Esophagus muscularis mucosa (tissue), 4 donors: ENCODE data around the gene PGP. TPM values are rescaled to one million over a fixed set of nuclear protein-coding genes. Genes with fewer than 3 reads are reported as not detected.

Experiments
- DNase-seq: peaks from one replicate; pipeline ENCODE4 v3.0.0-alpha.2; 2017; ENCODE audit errors: extremely low spot score
- H3K27ac ChIP-seq, 4 donors: fragments of 200-600 bp; sonication (generic); replicated peaks in 1 of 4; 1 replicate in 3 of 4; 2 replicates in 1 of 4; pipeline ENCODE4 v1.5.1; 2016 to 2019; ENCODE audit warnings: mild to moderate bottlenecking in 1 of 4
- H3K27me3 ChIP-seq, 4 donors: fragments of 200-600 bp; sonication (generic); one replicate each; pipeline versions ENCODE4 v1.5.1 to v1.6.0; 2016 to 2019
- H3K36me3 ChIP-seq, 4 donors: fragments of 200-600 bp; sonication (generic); one replicate each; pipeline ENCODE4 v1.5.1; 2016 to 2019
- H3K4me1 ChIP-seq, 4 donors: fragments of 200-600 bp; sonication (generic); one replicate each; pipeline ENCODE4 v1.5.1; 2016 to 2019
- H3K4me3 ChIP-seq, 4 donors: fragments of 200-600 bp; sonication (generic); 1 replicate in 2 of 4; 2 replicates in 2 of 4; pipeline ENCODE4 v1.5.1; 2016 to 2019; ENCODE audit warnings: mild to moderate bottlenecking in 4 of 4, moderate library complexity in 1 of 4
- H3K9me3 ChIP-seq, 4 donors: fragments of 200-600 bp; sonication (generic); 1 replicate in 3 of 4; 2 replicates in 1 of 4; pipeline ENCODE4 v1.5.1; 2016 to 2019
- EP300 ChIP-seq: sonication (generic); formaldehyde crosslinking; IDR thresholded peaks from one replicate; pipeline ENCODE4 v1.6.1; 2017; ENCODE audit warnings: antibody characterized with exemption
- POLR2A ChIP-seq: fragments of 450-650 bp; IDR thresholded peaks from one replicate; pipeline ENCODE4 v1.6.1; 2017; ENCODE audit warnings: antibody characterized with exemption, moderate library complexity, mild to moderate bottlenecking, low read depth
- POLR2AphosphoS5 ChIP-seq, 2 donors: sonication (generic); formaldehyde crosslinking; IDR thresholded peaks; one replicate each; pipeline ENCODE4 v1.6.1; 2017; ENCODE audit warnings: antibody characterized with exemption in 2 of 2
- WGBS: methylation state at CpG from one replicate; pipeline ENCODE4 v1.1.5; 2018; 5-methylcytosine and 5-hydroxymethylcytosine counted together
- intact Hi-C: fragments of 100-400 bp; cut with DNase I; formaldehyde crosslinking; loops from one replicate; pipeline ENCODE4 v1.15.1; 2023
- total RNA-seq, 4 donors: library from RNA; depleted of rRNA; stranded (reverse); fragments of >200 nt; gene quantifications; one replicate each; pipeline versions ENCODE4 v1.1.0 to v1.2.1, GENCODE V29; 2016
- TF ChIP-seq, protein P1 (sequence below), 3 experiments: fragments of 200-600 bp in 2 of 3; fragments of 450-650 bp in 1 of 3; sonication (generic) in 2 of 3; IDR thresholded peaks; one replicate each; pipeline ENCODE4 v1.5.1; 2017 to 2019; ENCODE audit warnings: antibody characterized with exemption in 3 of 3, mild to moderate bottlenecking in 2 of 3, moderate library complexity in 1 of 3

The PGP gene
- total RNA-seq, 4 donors from 2014 or later: 8.9 to 20.0 (median 13.7) TPM

DNA sequence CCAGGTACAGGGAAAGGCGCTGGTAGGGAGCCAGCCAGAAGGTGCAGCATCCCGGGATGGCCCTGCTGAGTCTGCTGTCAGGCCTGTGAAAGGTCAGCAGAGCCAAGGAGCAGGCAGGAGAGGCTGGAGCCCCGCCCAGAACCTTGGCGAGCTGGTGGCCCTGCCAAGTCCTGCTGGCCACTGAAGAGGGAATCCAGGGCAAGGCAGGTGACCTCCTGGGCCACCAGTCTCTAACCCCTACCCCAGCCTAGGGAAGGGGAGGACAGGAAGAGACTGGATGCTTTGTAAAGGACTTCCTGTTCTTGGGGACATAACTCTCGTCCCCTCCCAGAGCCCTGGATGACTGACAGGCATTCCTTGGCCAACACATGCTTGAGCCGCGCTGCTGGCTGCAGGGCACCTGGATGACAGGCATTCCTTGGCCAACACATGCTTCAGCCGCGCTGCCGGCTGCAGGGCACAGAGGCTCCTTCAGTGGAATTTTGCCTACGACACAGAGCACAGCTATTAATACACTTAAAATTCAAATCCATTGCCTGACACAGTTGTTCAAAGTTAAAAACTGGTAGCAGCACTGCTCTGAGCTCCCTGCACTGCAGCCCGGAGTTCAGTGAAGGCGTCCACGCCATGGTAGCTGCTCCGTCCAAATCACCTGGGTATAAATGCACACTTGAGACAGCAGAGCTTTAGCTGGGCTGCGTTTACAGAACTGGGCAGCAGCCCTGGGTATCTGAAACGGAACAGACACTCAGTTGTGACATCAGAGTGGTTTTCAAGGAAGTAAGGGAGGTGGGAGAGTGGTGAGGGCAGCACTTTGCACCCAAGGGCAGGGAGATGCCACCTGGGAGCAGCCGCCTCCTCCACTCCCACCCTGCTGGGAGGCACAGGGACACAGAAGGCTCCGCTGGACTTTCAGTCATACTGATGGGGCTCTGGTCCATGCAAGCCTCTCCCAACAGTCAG, 2.0 kb downstream of the PGP start:
- intact Hi-C loops: loop anchor here (5.0 kb wide), 1 partner anchor 50 kb away; no protein-coding TSS in a partner anchor
- H3K4me3 ChIP-seq: peak overlapping the region in 3 of 4 donors; percentile 79 to 87 (median 83)
- H3K4me1 ChIP-seq: peaks cover 26 to 39% (median 37%) of the 10 kb centered on the region in 4 donors
- no peaks in the 10 kb centered on the region for H3K9me3 ChIP-seq
- 73% methylated on average over 10 of the region's 19 CpGs for WGBS
- no peaks in the 10 kb centered on the region for H3K27me3 ChIP-seq
- peak overlapping the region in 2 of 4 donors; percentile 1 to 18 for H3K27ac ChIP-seq
- TF ChIP-seq EP300: no peak
- TF ChIP-seq, protein P1, sequence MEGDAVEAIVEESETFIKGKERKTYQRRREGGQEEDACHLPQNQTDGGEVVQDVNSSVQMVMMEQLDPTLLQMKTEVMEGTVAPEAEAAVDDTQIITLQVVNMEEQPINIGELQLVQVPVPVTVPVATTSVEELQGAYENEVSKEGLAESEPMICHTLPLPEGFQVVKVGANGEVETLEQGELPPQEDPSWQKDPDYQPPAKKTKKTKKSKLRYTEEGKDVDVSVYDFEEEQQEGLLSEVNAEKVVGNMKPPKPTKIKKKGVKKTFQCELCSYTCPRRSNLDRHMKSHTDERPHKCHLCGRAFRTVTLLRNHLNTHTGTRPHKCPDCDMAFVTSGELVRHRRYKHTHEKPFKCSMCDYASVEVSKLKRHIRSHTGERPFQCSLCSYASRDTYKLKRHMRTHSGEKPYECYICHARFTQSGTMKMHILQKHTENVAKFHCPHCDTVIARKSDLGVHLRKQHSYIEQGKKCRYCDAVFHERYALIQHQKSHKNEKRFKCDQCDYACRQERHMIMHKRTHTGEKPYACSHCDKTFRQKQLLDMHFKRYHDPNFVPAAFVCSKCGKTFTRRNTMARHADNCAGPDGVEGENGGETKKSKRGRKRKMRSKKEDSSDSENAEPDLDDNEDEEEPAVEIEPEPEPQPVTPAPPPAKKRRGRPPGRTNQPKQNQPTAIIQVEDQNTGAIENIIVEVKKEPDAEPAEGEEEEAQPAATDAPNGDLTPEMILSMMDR (IDR thresholded peaks at IDR 0.05): no peak
- no peak for TF ChIP-seq POLR2AphosphoS5 (IDR thresholded peaks at IDR 0.05)
- TF ChIP-seq POLR2A: peak; percentile 52
- no peak for DNase-seq
- peaks cover 19 to 36% (median 32%) of the 10 kb centered on the region in 4 donors for H3K36me3 ChIP-seq

DNA sequence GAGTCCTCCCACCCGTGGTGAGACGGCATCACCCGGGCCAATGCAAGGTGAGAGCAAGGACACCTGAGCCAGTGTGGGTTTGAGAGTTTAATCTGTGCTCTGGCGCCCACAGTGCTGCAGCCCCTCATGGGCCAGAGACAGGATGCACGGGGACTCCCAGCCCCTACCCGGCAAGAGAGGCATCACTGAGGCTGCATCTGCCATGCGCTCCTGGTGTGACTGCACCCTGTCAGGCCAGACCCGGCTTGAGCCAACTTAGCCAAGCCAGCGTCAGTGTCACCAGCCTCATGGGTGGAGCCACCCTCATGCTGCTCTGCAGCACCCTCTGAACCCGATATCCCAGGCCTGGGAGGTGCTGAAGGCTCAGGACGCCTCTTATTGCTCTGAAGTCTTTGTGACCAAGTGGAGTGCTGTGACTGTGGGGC, 2.7 kb downstream of the PGP start:
- intact Hi-C loops: loop anchor here (5.0 kb wide), 1 partner anchor 50 kb away; no protein-coding TSS in a partner anchor
- H3K27me3 ChIP-seq: no peaks in the 10 kb centered on the region
- 79% methylated on average over 4 of the region's 11 CpGs for WGBS
- DNase-seq: no peak
- peaks cover 20 to 43% (median 39%) of the 10 kb centered on the region in 4 donors for H3K36me3 ChIP-seq
- no peak overlapping the region for H3K4me3 ChIP-seq
- no peaks in the 10 kb centered on the region for H3K9me3 ChIP-seq
- peaks cover 26 to 46% (median 41%) of the 10 kb centered on the region in 4 donors for H3K4me1 ChIP-seq
- TF ChIP-seq POLR2AphosphoS5 (IDR thresholded peaks at IDR 0.05) (no peak), POLR2A (no peak), EP300 (no peak)
- TF ChIP-seq, protein P1 (IDR thresholded peaks at IDR 0.05): no peak
- peak overlapping the region in 1 of 4 donors; percentile 1 for H3K27ac ChIP-seq

DNA sequence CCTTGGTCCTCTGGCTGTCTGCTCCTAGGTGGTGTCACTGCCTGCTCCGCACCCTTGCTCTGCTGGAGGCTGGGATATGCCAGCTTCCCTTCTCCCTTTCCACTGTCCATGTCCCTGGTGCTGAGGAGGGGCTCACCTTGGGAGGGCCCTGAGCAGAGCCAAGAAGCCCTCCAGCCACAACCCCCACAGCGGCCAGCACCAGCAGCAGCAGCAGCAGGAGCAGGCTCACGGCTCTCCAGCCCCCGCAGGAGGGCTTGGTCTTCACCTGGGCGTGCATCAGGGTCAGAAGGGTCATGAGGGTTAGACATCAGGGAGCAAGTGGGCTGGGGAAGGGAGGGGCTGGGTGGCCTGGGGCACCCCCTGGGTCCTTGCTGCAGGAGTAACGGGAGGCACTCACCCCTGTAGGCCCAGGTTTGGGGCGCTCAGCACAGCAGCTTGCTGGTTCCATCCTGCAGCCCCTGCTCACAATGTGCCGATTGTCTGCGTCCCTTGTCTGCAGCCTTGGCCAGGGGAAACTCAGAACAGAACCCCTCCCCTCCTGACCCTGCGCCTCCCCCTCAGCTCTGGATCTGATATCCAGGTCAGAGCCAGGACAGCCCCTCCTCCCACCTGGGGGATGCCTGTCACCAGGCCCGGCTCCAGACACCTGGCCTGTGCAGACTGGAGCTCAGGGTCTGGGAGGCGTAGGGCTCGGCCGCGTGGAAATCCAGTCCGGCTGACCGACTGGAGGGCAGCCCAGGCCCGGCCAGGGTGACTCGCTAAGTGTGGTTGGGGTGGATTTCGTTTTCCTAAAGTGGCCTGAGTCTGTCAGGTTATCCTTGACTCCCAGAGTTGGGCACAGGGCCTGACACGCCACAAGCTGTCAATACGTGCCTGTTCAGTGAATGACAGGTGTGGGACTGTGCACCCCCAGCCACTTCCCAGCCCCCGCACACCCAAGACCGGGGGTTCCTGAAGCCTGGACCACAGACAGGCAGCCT, 4.0 kb downstream of the PGP start, which contains the start of gene BRICD5:
BRICD5 (minus strand) TSS at position 478 of the 980 bp plus-strand sequence; CDS start at position 448, 30 bp downstream.
- DNase-seq: no peak
- TF ChIP-seq, protein P1 (IDR thresholded peaks at IDR 0.05): no peak
- TF ChIP-seq POLR2A (no peak), POLR2AphosphoS5 (IDR thresholded peaks at IDR 0.05) (no peak), EP300 (no peak)
- Histone ChIP-seq H3K9me3 (no peaks in the 10 kb centered on the region), H3K4me1 (peaks cover 37 to 56% (median 49%) of the 10 kb centered on the region in 4 donors), H3K36me3 (peaks cover 20 to 49% (median 45%) of the 10 kb centered on the region in 4 donors), H3K27ac (no peak within 1 kb of the TSS), H3K27me3 (no peaks in the 10 kb centered on the region), H3K4me3 (no peak within 1 kb of the TSS)
- WGBS: 48% methylated on average over 2 of the region's 24 CpGs
- intact Hi-C loops: loop anchor here (5.0 kb wide), 1 partner anchor 48 kb away; no protein-coding TSS in a partner anchor

DNA sequence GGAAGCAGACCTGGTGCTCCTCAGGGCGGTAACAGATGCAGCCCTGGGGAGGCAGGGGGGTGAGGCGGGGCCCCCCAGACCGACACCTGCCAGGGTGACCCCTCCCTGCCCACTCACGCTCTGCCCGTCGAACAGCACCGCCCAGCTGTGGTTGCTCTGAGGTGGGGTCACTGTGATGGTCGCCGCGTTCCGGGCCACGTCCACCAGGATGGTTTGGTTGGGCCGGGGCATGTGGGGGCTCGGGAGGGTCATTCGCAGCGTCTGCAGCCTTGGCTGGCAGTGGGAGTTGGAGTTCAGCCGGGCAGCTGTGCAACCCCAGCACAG, 4.7 kb downstream of the PGP start:
- Histone ChIP-seq H3K4me1 (peaks cover 37 to 51% (median 44%) of the 10 kb centered on the region in 4 donors), H3K27me3 (no peaks in the 10 kb centered on the region), H3K4me3 (no peak overlapping the region), H3K36me3 (peaks cover 20 to 49% (median 45%) of the 10 kb centered on the region in 4 donors), H3K27ac (no peak overlapping the region), H3K9me3 (no peaks in the 10 kb centered on the region)
- TF ChIP-seq POLR2AphosphoS5 (IDR thresholded peaks at IDR 0.05) (no peak), EP300 (no peak), POLR2A (no peak)
- TF ChIP-seq, protein P1 (IDR thresholded peaks at IDR 0.05): no peak
- intact Hi-C loops: loop anchor here (5.0 kb wide), 1 partner anchor 48 kb away; no protein-coding TSS in a partner anchor
- no CpG with 5 or more reads among the region's 17 CpGs for WGBS
- DNase-seq: no peak
